Breast epithelium (tissue), 4 donors: Measurements from ENCODE around the gene ACBD3. TPM values are rescaled to one million over a fixed set of nuclear protein-coding genes. Genes with fewer than 3 reads are reported as not detected.

Source experiments
- DNase-seq, 2 donors: peaks; one replicate each; pipeline ENCODE4 v3.0.0-alpha.2; 2019; ENCODE audit warnings: low spot score in 2 of 2
- H3K27ac ChIP-seq, 2 donors: fragments of 200-600 bp; sonication (generic) in 1 of 2; one replicate each; pipeline ENCODE4 v1.5.1; 2016 to 2019; ENCODE audit warnings: mild to moderate bottlenecking in 1 of 2
- H3K27me3 ChIP-seq, 2 donors: fragments of 200-600 bp; sonication (generic) in 1 of 2; one replicate each; pipeline versions ENCODE4 v1.5.1 to v1.6.0; 2017 to 2019; ENCODE audit warnings: control low read depth in 1 of 2, mild to moderate bottlenecking in 1 of 2
- H3K36me3 ChIP-seq: fragments of 200-600 bp; one replicate; pipeline ENCODE4 v1.5.1; 2019
- H3K4me1 ChIP-seq, 2 donors: fragments of 200-600 bp; sonication (generic); one replicate each; pipeline ENCODE4 v1.5.1; 2016 to 2019; ENCODE audit warnings: control low read depth in 1 of 2
- H3K4me3 ChIP-seq, 3 donors: fragments of 200-600 bp; sonication (generic); 1 replicate in 2 of 3; 2 replicates in 1 of 3; pipeline ENCODE4 v1.5.1; 2016 to 2019; ENCODE audit warnings: mild to moderate bottlenecking in 3 of 3, moderate library complexity in 2 of 3
- H3K9me3 ChIP-seq, 2 donors: fragments of 200-600 bp; sonication (generic) in 1 of 2; one replicate each; pipeline ENCODE4 v1.5.1; 2016 to 2019; ENCODE audit warnings: control low read depth in 1 of 2
- POLR2A ChIP-seq: fragments of 450-650 bp; IDR thresholded peaks from one replicate; pipeline ENCODE4 v1.6.1; 2016; ENCODE audit warnings: antibody characterized with exemption, mild to moderate bottlenecking, moderate library complexity
- POLR2AphosphoS5 ChIP-seq, 3 donors: sonication (generic); formaldehyde crosslinking; IDR thresholded peaks; one replicate each; pipeline ENCODE4 v1.6.1; 2017; ENCODE audit warnings: antibody characterized with exemption in 3 of 3
- intact Hi-C: fragments of 100-400 bp; cut with DNase I; formaldehyde crosslinking; loops from one replicate; pipeline ENCODE4 v1.15.1; 2023; ENCODE audit warnings: low total_unique reads
- total RNA-seq, 3 donors: library from RNA; depleted of rRNA; stranded (reverse); fragments of >200 nt; gene quantifications; one replicate each; pipeline ENCODE4 v1.1.0, GENCODE V29; 2016
- TF ChIP-seq, protein P1 (sequence below), 3 donors: fragments of 450-650 bp; IDR thresholded peaks; one replicate each; pipeline ENCODE4 v1.5.1; 2016 to 2017; ENCODE audit warnings: antibody characterized with exemption in 3 of 3, mild to moderate bottlenecking in 3 of 3, moderate library complexity in 3 of 3

ACBD3 gene
- total RNA-seq, 3 donors from 2014 or later, result 52.4 to 63.9 (median 54.4) TPM

DNA sequence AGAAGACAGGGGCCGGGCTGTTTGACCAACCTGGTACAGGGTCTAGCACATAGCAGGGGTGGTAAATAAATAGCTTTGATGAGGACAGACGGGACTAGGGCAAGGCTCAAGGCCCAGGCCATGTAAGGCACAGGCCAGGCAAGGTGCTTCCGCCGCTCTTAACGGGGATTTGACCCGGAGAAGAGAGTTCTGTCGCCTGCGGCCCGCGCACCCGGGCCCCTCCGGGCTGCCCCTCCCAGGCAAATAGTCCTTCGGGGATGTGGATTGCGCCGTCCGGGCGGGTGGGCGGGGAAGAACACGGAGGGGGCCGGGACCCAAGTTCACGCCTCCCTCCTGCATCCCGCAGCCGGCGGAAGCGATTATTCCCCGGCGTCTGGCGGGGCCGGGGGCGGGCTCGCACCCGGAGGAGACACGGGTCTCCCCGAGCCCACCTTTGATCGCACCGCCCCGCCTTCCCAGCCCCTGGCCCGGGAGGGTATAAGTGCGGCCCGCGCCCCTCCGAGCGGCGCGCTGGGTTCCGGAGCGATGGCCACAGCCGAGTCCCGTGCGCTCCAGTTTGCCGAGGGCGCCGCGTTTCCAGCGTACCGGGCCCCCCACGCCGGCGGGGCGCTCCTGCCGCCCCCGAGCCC lies 36.7 kb upstream of the ACBD3 start, which contains the start of gene MIXL1:
Gene MIXL1 (plus strand): TSS at position 508 of the 629 bp plus-strand sequence. CDS start 18 bp downstream, at position 526.
- intact Hi-C loops, result no loop called here
- no peak for TF ChIP-seq POLR2A
- TF ChIP-seq, protein P1, sequence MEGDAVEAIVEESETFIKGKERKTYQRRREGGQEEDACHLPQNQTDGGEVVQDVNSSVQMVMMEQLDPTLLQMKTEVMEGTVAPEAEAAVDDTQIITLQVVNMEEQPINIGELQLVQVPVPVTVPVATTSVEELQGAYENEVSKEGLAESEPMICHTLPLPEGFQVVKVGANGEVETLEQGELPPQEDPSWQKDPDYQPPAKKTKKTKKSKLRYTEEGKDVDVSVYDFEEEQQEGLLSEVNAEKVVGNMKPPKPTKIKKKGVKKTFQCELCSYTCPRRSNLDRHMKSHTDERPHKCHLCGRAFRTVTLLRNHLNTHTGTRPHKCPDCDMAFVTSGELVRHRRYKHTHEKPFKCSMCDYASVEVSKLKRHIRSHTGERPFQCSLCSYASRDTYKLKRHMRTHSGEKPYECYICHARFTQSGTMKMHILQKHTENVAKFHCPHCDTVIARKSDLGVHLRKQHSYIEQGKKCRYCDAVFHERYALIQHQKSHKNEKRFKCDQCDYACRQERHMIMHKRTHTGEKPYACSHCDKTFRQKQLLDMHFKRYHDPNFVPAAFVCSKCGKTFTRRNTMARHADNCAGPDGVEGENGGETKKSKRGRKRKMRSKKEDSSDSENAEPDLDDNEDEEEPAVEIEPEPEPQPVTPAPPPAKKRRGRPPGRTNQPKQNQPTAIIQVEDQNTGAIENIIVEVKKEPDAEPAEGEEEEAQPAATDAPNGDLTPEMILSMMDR (IDR thresholded peaks at IDR 0.05), result no peak
- no peak for TF ChIP-seq POLR2AphosphoS5 (IDR thresholded peaks at IDR 0.05)
- Histone ChIP-seq H3K4me1 (no peaks in the 10 kb centered on the region), H3K9me3 (no peaks in the 10 kb centered on the region), H3K36me3 (no peaks in the 10 kb centered on the region), H3K27me3 (peaks cover 2 to 5% of the 10 kb centered on the region in 2 donors), H3K27ac (no peak within 1 kb of the TSS), H3K4me3 (peak within 1 kb of the TSS; percentile 38 to 72 (median 50))
- no peak for DNase-seq

- Histone ChIP-seq H3K27ac (no peak overlapping the region), H3K9me3 (no peaks in the 10 kb centered on the region)
- intact Hi-C loops, result no loop called here
Observed at GRCh38 chr1:226222686-226223085, 36.1 kb upstream of the ACBD3 start.

DNA sequence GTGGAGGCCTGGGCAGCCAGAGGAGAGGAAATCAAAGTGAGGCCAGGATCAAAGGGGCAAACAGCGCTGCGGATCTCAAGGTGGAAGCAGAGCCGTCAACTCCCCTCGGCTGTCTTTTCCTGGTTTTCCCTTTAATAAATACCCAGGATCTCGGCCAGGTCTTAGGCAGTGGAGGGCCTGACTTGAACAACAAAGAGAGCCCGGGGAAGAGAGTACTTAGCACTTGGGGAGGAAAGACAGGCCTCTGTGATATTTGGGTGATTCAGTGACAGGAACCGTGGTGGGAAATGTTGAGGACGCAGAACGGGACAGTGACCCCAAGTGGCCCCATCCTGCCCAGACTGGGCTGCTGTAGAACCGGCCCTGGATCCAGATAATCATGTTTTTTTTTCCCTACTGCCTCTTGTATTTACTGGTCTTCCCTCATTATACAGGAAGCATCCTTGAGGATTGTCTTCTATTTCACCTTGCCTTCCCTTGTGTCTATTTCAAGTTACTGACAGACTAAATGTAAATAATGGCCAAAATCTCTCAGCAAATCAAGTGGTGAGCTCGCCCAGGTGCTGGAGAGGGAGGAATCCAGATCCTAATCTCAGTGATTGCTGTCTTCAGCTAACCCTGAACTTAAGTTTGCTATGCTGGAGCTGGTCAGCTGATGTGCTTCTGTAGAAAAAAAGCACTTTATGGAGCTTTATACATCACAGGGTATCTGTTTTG lies 34.1 kb upstream of the ACBD3 start:
- TF ChIP-seq, protein P1 (IDR thresholded peaks at IDR 0.05), result no peak
- TF ChIP-seq POLR2AphosphoS5 (IDR thresholded peaks at IDR 0.05) (no peak), POLR2A (no peak)

More at GRCh38 chr1:226222686-226223085, 36.1 kb upstream of the ACBD3 start:
- Histone ChIP-seq H3K36me3 (no peaks in the 10 kb centered on the region), H3K4me3 (no peak overlapping the region), H3K4me1 (no peaks in the 10 kb centered on the region), H3K27me3 (peaks cover 2 to 5% of the 10 kb centered on the region in 2 donors)
- no peak for TF ChIP-seq POLR2A
- no peak for TF ChIP-seq POLR2AphosphoS5 (IDR thresholded peaks at IDR 0.05)
- TF ChIP-seq, protein P1 (IDR thresholded peaks at IDR 0.05), result no peak
- no peak for DNase-seq

DNA sequence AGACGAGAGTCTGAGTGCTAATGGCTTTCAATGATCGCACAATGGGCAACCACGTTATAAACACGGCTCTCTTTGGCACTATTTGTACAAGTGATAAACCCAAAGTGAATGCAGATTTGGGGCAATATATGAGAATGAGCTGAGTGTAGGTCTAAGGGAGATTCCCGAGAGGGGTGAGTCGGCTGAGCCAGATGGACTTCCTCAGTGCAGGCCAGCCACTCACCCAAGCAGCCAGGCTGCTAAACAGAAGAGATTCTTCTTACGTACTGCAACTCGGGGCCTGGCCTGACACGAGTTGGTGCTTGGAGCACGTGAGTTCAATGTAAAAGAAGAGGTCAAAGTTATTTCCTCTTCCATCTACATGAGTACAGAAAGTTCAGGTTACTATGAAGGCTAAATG lies 30.7 kb upstream of the ACBD3 start:
- no peak for TF ChIP-seq POLR2AphosphoS5 (IDR thresholded peaks at IDR 0.05)
- TF ChIP-seq, protein P1 (IDR thresholded peaks at IDR 0.05), result no peak
- no peak for TF ChIP-seq POLR2A
- Histone ChIP-seq H3K4me1 (no peaks in the 10 kb centered on the region), H3K4me3 (no peak overlapping the region), H3K9me3 (no peaks in the 10 kb centered on the region), H3K27me3 (no peaks in the 10 kb centered on the region), H3K36me3 (no peaks in the 10 kb centered on the region), H3K27ac (no peak overlapping the region)
- intact Hi-C loops, result no loop called here
- no peak for DNase-seq

More for the DNA sequence above, 34.1 kb upstream of the ACBD3 start:
- no peaks in the 10 kb centered on the region for H3K36me3 ChIP-seq
- no peaks in the 10 kb centered on the region for H3K9me3 ChIP-seq
- DNase-seq, result no peak
- no peaks in the 10 kb centered on the region for H3K4me1 ChIP-seq
- peaks cover 2 to 5% of the 10 kb centered on the region in 2 donors for H3K27me3 ChIP-seq
- H3K4me3 ChIP-seq, result no peak overlapping the region
- intact Hi-C loops, result no loop called here
- no peak overlapping the region for H3K27ac ChIP-seq

GRCh38 chr1:226216056-226216455 lies 29.5 kb upstream of the ACBD3 start:
- intact Hi-C loops, result no loop called here
- TF ChIP-seq POLR2A (no peak), POLR2AphosphoS5 (IDR thresholded peaks at IDR 0.05) (no peak)
- Histone ChIP-seq H3K9me3 (no peaks in the 10 kb centered on the region), H3K4me3 (no peak overlapping the region), H3K27me3 (no peaks in the 10 kb centered on the region), H3K27ac (no peak overlapping the region), H3K36me3 (no peaks in the 10 kb centered on the region), H3K4me1 (no peaks in the 10 kb centered on the region)
- DNase-seq, result no peak
